OCI-LY1 (cell line): Measurements from ENCODE around the gene ISCA1.

Source experiments
- H2AFZ ChIP-seq: fragments of 200-600 bp; sonication (generic), shearing (Covaris generic); 2 replicates; pipeline ENCODE4 v1.6.0; 2014; ENCODE audit warnings: antibody characterized with exemption, mild to moderate bottlenecking, low read length
- H3F3A ChIP-seq: fragments of 200-600 bp; sonication (generic), shearing (Covaris generic); 2 replicates; pipeline ENCODE4 v1.6.0; 2014; ENCODE audit warnings: mild to moderate bottlenecking, antibody characterized with exemption, low read length, moderate library complexity; ENCODE audit not compliant: insufficient read depth
- H3K27ac ChIP-seq: fragments of 200-600 bp; sonication (generic); 2 replicates; pipeline ENCODE4 v1.5.1; 2014; ENCODE audit warnings: low read length, mixed run types, mild to moderate bottlenecking, low read depth; ENCODE audit not compliant: poor library complexity, severe bottlenecking
- H3K27me3 ChIP-seq: fragments of 200-600 bp; sonication (generic); 2 replicates; pipeline ENCODE4 v1.6.0; 2014; ENCODE audit warnings: antibody characterized with exemption, mild to moderate bottlenecking, low read length, moderate library complexity; ENCODE audit not compliant: insufficient read depth
- H3K36me3 ChIP-seq: fragments of 200-600 bp; sonication (generic); 2 replicates; pipeline ENCODE4 v1.6.1; 2014; ENCODE audit warnings: mild to moderate bottlenecking, antibody characterized with exemption, low read length, moderate library complexity, mixed read lengths; ENCODE audit not compliant: insufficient read depth
- H3K4me1 ChIP-seq: fragments of 200-600 bp; sonication (generic); 2 replicates; pipeline ENCODE4 v1.5.1; 2014; ENCODE audit warnings: mild to moderate bottlenecking, low read length, moderate library complexity; ENCODE audit not compliant: insufficient read depth, severe bottlenecking
- H3K4me2 ChIP-seq: fragments of 200-600 bp; sonication (generic), shearing (Covaris generic); 2 replicates; pipeline ENCODE4 v1.6.1; 2014; ENCODE audit warnings: low read length
- H3K4me3 ChIP-seq: fragments of 200-600 bp; sonication (generic); 2 replicates; pipeline ENCODE4 v1.5.1; 2014; ENCODE audit warnings: low read length, low read depth, mild to moderate bottlenecking, mixed read lengths; ENCODE audit not compliant: poor library complexity, severe bottlenecking
- H3K79me2 ChIP-seq: fragments of 200-600 bp; shearing (Covaris generic); 2 replicates; pipeline ENCODE4 v1.6.1; 2016; ENCODE audit warnings: mixed run types, low read length, mixed read lengths; ENCODE audit not compliant: insufficient read depth
- H3K9ac ChIP-seq: fragments of 200-600 bp; sonication (generic), shearing (Covaris generic); 2 replicates; pipeline ENCODE4 v1.6.1; 2014; ENCODE audit warnings: mild to moderate bottlenecking, low read length, mixed read lengths
- H3K9me2 ChIP-seq: fragments of 200-600 bp; sonication (generic), shearing (Covaris generic); 2 replicates; pipeline ENCODE4 v1.6.1; 2014; ENCODE audit warnings: low read depth, mild to moderate bottlenecking, low read length, mixed read lengths
- H3K9me3 ChIP-seq: fragments of 200-600 bp; shearing (Covaris generic); 2 replicates; pipeline ENCODE4 v1.6.1; 2014; ENCODE audit warnings: low read length, mixed read lengths
- H4K20me1 ChIP-seq: fragments of 200-600 bp; sonication (generic), shearing (Covaris generic); 2 replicates; pipeline ENCODE4 v1.6.0; 2016; ENCODE audit warnings: mild to moderate bottlenecking, low read length; ENCODE audit not compliant: insufficient read depth
- EZH2 ChIP-seq: fragments of 200-600 bp; sonication (generic), shearing (Covaris generic); IDR thresholded peaks from 2 replicates; pipeline ENCODE4 v1.8.0; 2017; ENCODE audit warnings: borderline replicate concordance, mixed run types, mild to moderate bottlenecking, antibody characterized with exemption, low read length, moderate library complexity, mixed read lengths
- TF ChIP-seq, protein P1 (sequence below): fragments of 200-600 bp; sonication (generic), shearing (Covaris generic); IDR thresholded peaks from 2 replicates; pipeline ENCODE4 v1.5.1; 2017; ENCODE audit warnings: mild to moderate bottlenecking, antibody characterized with exemption, low read length, moderate library complexity, mixed read lengths

ISCA1 gene

DNA sequence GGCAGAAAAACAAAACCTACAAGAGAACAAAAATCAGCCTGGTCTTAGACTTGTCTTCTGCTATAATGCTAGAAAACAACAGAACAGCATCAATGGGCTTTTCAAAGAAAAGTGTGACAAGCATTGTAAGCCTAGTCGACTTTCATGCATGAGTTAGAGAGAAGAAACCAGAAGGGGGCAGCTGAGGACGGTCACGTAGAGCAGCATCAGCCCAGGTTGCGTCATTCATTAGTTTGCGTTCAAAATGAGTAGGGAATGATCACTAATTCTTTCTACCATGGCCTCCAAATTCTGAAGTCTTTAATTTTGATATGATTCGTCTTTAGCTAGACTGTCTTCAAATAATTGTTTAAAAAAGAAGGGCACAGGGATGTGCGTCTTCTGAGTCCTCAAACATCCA lies 4.7 kb upstream of the ISCA1 start:
- peak overlapping the region; percentile 58 for H3K27ac ChIP-seq
- H3K4me2 ChIP-seq, result no peak overlapping the region; the same call in 1 of the 2 replicates
- H3K4me3 ChIP-seq, result no peak overlapping the region
- H3K9me2 ChIP-seq, result no peaks in the 10 kb centered on the region
- H3K27me3 ChIP-seq, result no peaks in the 10 kb centered on the region
- peaks cover 15% of the 10 kb centered on the region; the same call in 1 of the 2 replicates for H3K36me3 ChIP-seq
- H2AFZ ChIP-seq, result no peak overlapping the region
- TF ChIP-seq, protein P1, sequence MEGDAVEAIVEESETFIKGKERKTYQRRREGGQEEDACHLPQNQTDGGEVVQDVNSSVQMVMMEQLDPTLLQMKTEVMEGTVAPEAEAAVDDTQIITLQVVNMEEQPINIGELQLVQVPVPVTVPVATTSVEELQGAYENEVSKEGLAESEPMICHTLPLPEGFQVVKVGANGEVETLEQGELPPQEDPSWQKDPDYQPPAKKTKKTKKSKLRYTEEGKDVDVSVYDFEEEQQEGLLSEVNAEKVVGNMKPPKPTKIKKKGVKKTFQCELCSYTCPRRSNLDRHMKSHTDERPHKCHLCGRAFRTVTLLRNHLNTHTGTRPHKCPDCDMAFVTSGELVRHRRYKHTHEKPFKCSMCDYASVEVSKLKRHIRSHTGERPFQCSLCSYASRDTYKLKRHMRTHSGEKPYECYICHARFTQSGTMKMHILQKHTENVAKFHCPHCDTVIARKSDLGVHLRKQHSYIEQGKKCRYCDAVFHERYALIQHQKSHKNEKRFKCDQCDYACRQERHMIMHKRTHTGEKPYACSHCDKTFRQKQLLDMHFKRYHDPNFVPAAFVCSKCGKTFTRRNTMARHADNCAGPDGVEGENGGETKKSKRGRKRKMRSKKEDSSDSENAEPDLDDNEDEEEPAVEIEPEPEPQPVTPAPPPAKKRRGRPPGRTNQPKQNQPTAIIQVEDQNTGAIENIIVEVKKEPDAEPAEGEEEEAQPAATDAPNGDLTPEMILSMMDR, result peak; percentile 63; the same call in 1 of the 2 replicates
- TF ChIP-seq EZH2, result no peak
- H3K79me2 ChIP-seq, result no peaks in the 10 kb centered on the region
- no peaks in the 10 kb centered on the region for H3K9me3 ChIP-seq
- no peaks in the 10 kb centered on the region for H4K20me1 ChIP-seq
- no peak overlapping the region; the same call in 1 of the 2 replicates for H3K9ac ChIP-seq
- peaks cover 43% of the 10 kb centered on the region for H3K4me1 ChIP-seq
- no peaks in the 10 kb centered on the region for H3F3A ChIP-seq

- H3K27ac ChIP-seq, result peak overlapping the region; percentile 58
- H3K4me2 ChIP-seq, result no peak overlapping the region
- no peak overlapping the region; the same call in 1 of the 2 replicates for H3K9ac ChIP-seq
Observed at GRCh38 chr9:86286278-86286677, 3.9 kb upstream of the ISCA1 start.

DNA sequence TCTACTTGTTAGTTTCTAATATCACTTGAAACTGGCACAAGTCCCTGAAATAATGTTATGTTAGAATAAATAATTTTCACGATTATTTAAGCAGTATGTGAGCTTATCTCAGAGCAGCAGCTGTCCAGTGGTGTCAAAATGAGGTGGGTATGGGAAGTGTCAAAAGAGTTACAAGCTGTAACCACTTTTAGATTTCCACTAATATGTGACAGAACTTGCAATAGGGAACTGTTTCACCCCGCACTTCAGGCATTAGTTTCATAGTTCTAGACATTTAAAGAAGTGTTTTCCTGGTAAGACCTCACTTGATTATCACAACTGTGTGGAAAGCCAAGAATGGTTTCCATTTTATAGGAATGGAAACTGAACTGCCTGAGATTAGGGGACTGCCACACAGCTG lies 2.9 kb upstream of the ISCA1 start:
- H3K4me2 ChIP-seq, result no peak overlapping the region
- H3K9me2 ChIP-seq, result no peaks in the 10 kb centered on the region
- no peaks in the 10 kb centered on the region for H3F3A ChIP-seq
- no peak overlapping the region for H3K4me3 ChIP-seq
- H3K27ac ChIP-seq, result peak overlapping the region; percentile 48
- no peaks in the 10 kb centered on the region for H3K27me3 ChIP-seq
- H4K20me1 ChIP-seq, result no peaks in the 10 kb centered on the region
- peaks cover 14% of the 10 kb centered on the region for H3K79me2 ChIP-seq
- H3K9ac ChIP-seq, result no peak overlapping the region
- H2AFZ ChIP-seq, result no peak overlapping the region
- TF ChIP-seq, protein P1, result no peak
- no peak for TF ChIP-seq EZH2
- H3K9me3 ChIP-seq, result no peaks in the 10 kb centered on the region
- peaks cover 54% of the 10 kb centered on the region for H3K4me1 ChIP-seq
- H3K36me3 ChIP-seq, result peaks cover 15% of the 10 kb centered on the region; the same call in 1 of the 2 replicates

More at GRCh38 chr9:86286278-86286677, 3.9 kb upstream of the ISCA1 start:
- H3K27me3 ChIP-seq, result no peaks in the 10 kb centered on the region
- no peak overlapping the region for H3K4me3 ChIP-seq
- H3K79me2 ChIP-seq, result peaks cover 4% of the 10 kb centered on the region
- H2AFZ ChIP-seq, result no peak overlapping the region
- no peaks in the 10 kb centered on the region for H4K20me1 ChIP-seq
- peaks cover 15% of the 10 kb centered on the region; the same call in 1 of the 2 replicates for H3K36me3 ChIP-seq
- H3K4me1 ChIP-seq, result peaks cover 44% of the 10 kb centered on the region
- H3F3A ChIP-seq, result no peaks in the 10 kb centered on the region
- no peak for TF ChIP-seq EZH2
- TF ChIP-seq, protein P1, result no peak
- no peaks in the 10 kb centered on the region for H3K9me3 ChIP-seq
- H3K9me2 ChIP-seq, result no peaks in the 10 kb centered on the region
